SH-SY5Y (cell line): ENCODE results near the gene PTDSS2.

Source experiments
- GATA2 ChIP-seq: IDR thresholded peaks from 2 replicates; pipeline ENCODE4 v1.6.1; 2011; ENCODE audit warnings: mild to moderate bottlenecking, low read depth, low read length
- GATA3 ChIP-seq: IDR thresholded peaks from 2 replicates; pipeline ENCODE4 v1.6.1; 2011; ENCODE audit warnings: low read depth, mild to moderate bottlenecking, low read length, moderate library complexity

DNA sequence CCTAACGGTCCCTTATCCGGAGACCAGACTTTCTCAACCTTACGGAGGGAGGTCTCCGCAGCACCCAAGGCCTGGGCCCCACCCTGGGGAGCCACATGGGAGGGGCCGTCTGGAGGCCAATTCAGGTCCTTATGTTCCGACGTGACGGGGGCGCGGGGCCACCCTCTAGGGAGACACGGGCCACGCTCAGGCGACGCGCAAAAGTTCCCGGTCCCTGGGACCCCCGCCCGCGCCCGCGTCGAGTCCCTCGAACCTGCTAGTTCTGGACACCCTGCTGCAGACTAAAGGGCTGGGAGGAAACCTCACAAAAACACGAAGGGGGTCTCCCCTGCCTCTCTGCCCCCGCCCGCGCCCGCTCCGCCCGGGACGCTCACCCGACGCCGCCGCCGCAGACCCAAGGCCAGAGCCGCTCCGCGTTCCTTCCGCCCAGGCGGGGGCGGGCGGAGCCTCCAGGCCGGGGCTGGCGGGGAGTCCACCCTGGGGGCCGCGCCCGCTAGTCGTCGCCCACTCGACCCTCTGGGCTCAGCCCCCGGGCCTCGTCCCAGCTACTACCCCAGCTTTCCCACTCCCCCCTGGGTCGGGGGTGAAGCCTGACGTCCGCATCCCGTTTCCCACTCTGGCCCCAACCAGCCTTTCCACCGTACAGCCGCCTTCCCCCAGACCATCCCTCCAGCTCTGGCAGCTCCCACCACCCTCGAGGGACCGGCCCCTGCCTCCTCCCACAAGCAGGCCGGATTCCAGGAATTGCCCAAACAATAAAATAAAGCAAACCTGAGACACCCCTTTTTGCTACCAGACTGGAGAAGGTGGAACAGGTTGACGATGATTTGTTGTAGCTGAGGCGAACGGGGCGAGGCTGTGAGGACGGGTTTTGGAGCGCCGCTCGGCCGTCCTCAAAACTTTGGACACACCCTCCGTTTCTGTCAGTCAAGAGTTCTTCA, 54.2 kb downstream of the PTDSS2 start:
- TF ChIP-seq GATA3 (no peak), GATA2 (no peak)
